ENCODE measurements around the gene DNAH7.

DNA sequence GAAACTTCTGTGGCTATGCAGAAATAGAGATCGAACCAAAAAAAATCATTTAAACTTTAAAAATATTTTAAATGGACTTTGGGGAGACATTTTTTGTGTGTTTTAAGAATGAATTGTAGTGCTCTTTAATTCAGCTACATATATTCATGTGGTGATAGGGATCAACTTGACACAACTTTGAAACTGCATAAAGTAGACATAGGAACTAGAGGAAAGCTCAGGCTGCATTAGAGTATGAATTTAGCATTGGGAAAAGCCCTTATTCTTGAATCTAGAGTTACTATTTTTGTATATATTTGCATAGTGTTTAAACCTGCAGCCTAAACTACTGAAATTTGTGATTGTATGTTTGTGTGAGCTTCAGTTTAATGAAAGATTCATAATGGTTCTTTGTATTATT is 333.3 kb downstream of the DNAH7 start:
- TF ChIP-seq, protein P1, sequence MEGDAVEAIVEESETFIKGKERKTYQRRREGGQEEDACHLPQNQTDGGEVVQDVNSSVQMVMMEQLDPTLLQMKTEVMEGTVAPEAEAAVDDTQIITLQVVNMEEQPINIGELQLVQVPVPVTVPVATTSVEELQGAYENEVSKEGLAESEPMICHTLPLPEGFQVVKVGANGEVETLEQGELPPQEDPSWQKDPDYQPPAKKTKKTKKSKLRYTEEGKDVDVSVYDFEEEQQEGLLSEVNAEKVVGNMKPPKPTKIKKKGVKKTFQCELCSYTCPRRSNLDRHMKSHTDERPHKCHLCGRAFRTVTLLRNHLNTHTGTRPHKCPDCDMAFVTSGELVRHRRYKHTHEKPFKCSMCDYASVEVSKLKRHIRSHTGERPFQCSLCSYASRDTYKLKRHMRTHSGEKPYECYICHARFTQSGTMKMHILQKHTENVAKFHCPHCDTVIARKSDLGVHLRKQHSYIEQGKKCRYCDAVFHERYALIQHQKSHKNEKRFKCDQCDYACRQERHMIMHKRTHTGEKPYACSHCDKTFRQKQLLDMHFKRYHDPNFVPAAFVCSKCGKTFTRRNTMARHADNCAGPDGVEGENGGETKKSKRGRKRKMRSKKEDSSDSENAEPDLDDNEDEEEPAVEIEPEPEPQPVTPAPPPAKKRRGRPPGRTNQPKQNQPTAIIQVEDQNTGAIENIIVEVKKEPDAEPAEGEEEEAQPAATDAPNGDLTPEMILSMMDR (IDR thresholded peaks at IDR 0.05): no peak
- no peak for TF ChIP-seq POLR2A (IDR thresholded peaks at IDR 0.05)

All from testis (tissue), 2 donors.